ENCODE data around the gene AQP6.

DNA sequence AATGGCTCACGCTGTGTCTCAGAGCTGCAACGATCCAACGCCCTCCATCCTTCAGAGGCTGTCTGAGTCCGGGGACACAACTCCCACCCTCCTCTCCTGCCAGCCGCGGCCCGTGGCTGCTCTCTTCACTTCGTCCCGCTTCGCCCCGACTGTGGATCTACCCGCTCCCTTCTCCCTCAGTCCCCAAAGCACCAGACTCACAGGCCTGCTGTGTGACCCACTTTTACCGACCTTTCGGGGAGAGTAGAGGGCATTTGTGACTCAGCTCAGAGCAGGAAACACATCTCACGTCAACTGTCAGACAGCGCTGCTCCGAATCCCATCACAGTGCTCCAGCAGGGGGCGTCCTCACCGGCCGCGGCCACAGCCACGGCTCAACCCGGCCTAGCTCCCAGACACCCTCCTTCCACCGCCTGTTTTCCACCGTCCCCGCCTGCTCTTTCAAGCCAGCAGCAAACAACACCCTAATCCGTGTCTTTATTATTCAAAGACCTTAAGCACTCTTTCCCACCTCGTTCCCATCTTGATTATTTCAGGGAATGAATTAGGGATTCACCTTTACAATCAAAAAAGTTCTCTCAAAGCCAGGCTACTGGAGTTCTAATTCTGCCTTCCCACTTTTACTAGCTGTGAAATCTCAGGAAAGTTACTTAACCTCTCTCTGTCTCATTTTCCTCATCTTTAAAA lies 27.2 kb upstream of the AQP6 start:
- TF ChIP-seq, protein P1, sequence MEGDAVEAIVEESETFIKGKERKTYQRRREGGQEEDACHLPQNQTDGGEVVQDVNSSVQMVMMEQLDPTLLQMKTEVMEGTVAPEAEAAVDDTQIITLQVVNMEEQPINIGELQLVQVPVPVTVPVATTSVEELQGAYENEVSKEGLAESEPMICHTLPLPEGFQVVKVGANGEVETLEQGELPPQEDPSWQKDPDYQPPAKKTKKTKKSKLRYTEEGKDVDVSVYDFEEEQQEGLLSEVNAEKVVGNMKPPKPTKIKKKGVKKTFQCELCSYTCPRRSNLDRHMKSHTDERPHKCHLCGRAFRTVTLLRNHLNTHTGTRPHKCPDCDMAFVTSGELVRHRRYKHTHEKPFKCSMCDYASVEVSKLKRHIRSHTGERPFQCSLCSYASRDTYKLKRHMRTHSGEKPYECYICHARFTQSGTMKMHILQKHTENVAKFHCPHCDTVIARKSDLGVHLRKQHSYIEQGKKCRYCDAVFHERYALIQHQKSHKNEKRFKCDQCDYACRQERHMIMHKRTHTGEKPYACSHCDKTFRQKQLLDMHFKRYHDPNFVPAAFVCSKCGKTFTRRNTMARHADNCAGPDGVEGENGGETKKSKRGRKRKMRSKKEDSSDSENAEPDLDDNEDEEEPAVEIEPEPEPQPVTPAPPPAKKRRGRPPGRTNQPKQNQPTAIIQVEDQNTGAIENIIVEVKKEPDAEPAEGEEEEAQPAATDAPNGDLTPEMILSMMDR (IDR thresholded peaks at IDR 0.05; ENCODE audit: poor library complexity) = peak; percentile 92
- TF ChIP-seq EZH2 (IDR thresholded peaks at IDR 0.05; ENCODE audit: borderline replicate concordance) = no peak

Data from hepatocyte (in vitro differentiated cells).